Prostate gland (tissue), 2 donors: ENCODE measurements around the gene HTR6.

Experiments
- POLR2AphosphoS5 ChIP-seq: sonication (generic); formaldehyde crosslinking; IDR thresholded peaks from one replicate; pipeline ENCODE4 v1.6.1; 2017; ENCODE audit warnings: antibody characterized with exemption
- TF ChIP-seq, protein P1 (sequence below), 4 experiments: fragments of 200-600 bp in 2 of 4; fragments of 450-650 bp in 2 of 4; sonication (generic) in 2 of 4; IDR thresholded peaks; 1 replicate in 3 of 4; 2 replicates in 1 of 4; pipeline ENCODE4 v1.5.1; 2016 to 2019; ENCODE audit warnings: antibody characterized with exemption in 4 of 4, mild to moderate bottlenecking in 2 of 4, moderate library complexity in 2 of 4

DNA sequence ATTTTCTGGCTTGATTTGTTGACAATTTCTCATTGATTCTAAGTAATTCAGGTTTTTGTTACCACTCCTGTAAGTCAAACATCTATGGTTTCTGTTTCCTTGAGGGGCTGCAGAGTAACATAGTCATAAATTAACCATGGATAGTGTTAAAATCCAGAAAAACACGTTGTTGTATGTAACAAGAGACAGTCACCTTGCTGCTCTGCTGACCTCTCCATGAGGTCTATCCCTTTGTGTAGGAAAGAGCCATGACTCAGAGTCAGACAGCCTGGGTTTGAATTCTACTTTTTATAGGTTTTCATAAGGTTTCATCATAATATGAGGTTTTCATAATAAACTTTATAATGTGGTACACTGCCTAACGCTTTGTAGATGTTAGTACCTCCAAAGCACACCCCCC, 48.2 kb upstream of the HTR6 start:
- TF ChIP-seq, protein P1, sequence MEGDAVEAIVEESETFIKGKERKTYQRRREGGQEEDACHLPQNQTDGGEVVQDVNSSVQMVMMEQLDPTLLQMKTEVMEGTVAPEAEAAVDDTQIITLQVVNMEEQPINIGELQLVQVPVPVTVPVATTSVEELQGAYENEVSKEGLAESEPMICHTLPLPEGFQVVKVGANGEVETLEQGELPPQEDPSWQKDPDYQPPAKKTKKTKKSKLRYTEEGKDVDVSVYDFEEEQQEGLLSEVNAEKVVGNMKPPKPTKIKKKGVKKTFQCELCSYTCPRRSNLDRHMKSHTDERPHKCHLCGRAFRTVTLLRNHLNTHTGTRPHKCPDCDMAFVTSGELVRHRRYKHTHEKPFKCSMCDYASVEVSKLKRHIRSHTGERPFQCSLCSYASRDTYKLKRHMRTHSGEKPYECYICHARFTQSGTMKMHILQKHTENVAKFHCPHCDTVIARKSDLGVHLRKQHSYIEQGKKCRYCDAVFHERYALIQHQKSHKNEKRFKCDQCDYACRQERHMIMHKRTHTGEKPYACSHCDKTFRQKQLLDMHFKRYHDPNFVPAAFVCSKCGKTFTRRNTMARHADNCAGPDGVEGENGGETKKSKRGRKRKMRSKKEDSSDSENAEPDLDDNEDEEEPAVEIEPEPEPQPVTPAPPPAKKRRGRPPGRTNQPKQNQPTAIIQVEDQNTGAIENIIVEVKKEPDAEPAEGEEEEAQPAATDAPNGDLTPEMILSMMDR (IDR thresholded peaks at IDR 0.05) = no peak
- no peak for TF ChIP-seq POLR2AphosphoS5
